ENCODE data around the gene ATP2B2.

Gene ATP2B2

GRCh38 chr3:10341901-10342398 is 163.4 kb downstream of the ATP2B2 start:
- no peak for DNase-seq (ENCODE audit: low spot score)

DNA sequence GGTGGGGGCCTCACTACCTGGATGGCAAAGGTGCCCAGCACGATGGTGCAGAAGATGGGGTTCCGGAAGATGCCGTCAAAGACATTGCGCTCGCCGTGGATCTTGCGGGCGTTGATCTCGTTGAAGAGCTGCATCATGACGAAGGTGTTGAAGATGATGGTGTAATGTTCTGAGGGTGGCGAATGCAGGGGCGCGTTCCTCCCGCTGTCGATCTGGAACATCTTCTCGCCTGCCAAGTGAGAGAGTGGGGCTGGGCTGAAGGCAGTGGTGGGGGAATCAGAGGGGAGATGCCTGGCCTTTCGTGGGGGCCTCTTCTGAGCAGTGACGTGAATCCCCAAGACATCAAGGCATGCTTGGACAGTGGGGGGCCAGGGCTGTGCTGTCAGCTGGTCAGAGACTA is 164.9 kb downstream of the ATP2B2 start:
- DNase-seq (ENCODE audit: low spot score) = no peak

DNA sequence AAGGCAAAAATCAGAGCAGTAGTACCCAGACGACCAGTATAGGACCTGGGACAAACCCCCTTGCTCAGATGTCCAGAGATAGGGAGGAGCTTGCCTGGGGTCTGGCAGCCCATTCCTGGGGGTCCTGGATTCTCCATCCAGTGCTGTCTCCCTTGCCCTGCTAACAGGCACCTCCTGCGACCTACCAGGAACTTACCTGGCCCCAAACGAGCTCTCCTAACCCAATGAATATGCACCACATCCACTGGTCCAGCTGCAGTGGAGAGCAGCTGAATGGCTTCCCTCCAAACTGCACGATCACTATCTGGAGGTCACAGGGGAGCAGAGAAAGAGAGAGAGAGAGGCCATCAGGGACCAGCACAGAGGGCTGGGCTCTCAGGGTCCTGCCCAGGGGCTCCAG is 165.3 kb downstream of the ATP2B2 start:
- no peak for DNase-seq (ENCODE audit: low spot score)

GRCh38 chr3:10339376-10339955 is 165.9 kb downstream of the ATP2B2 start:
- DNase-seq (ENCODE audit: low spot score) = no peak

DNA sequence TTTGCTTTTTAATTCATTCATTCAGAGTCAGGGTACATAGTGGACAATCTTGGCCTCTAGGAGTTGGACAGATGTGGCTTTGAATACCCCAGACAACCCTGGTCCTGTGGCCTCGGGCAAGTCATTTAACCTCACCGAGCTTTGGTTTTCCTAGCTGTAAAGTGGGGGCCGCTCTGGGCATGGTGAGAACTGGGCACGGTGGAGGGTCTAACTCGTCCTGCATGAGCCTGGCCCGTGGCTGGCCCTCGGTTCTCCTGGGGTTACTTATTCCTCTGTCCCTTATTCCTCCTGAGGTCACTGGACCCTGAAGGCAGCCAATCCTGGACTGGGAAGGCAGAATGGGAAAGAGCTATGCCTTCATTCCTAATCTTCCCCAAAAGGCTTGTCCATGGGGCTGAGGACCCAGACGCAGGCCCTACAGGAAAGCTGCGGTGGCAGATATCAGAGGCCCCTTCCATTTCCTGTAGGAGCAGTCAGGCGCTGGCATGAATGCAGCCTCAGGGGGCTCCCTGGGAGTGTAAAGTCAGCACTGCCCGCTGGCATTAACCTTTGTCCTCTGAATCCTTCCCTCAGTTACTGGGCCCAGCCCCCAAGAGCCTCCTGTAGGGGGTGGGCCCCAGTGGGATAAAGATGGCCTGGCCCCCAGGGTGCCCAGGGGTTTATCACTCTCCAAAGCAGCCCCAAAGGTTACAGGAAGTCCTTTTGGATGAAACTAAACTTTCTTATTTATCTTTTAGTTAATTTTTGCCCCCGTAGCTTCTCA is 166.6 kb downstream of the ATP2B2 start:
- DNase-seq (ENCODE audit: low spot score) = no peak

- no peak for DNase-seq (ENCODE audit: low spot score)
Observed at GRCh38 chr3:10338164-10338470, 167.3 kb downstream of the ATP2B2 start.

- DNase-seq (ENCODE audit: low spot score) = no peak
Observed at GRCh38 chr3:10337323-10338163, 167.8 kb downstream of the ATP2B2 start.

DNA sequence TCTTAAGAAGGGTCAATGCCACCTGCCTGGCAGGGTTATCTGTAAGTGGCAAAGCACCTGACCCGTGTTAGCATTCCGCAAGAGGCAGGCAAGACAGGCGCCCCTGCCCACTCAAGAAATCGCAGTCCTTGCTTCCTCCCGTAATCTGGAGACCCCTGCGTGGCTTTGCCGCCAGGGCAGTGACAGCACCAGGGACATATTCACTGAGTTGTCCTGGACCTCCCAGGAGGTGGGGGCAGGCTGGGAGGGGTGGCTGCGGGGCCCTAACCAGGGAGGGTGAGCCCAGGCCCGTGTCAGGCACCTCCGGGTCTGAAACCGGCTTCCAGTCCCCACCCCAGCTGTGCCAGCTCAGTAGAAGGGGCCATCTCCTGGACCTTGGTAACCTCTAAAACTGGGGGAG is 168.6 kb downstream of the ATP2B2 start:
- DNase-seq (ENCODE audit: low spot score) = no peak

GRCh38 chr3:10335871-10336622 is 169.3 kb downstream of the ATP2B2 start:
- DNase-seq (ENCODE audit: low spot score) = no peak

DNA sequence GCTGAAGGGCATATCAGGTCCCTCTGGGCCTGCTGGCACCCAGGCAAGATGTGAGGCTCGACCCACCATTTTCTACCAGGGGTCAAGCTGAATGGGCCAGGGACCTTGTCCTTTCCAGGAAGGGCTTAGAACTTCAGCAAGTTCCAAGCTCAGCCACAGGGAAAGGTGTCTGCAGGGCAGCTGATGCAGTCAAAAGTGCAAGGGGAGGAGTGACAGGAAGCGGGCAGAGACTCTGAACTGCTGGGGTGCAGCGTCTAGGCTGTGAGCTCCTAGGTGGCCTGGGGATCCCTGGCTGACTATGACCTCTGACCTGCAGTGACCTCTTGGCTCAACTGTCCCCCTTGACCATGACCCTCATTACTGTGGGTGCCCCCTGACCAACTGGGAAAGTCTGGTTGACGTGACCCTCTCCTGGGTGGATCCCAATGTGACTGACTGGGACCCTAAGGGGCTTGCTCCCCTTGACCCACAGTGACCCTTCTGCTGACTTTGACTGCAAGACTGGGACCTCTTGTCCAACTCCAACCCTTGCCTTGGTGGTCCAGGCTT is 170.1 kb downstream of the ATP2B2 start:
- no peak for DNase-seq (ENCODE audit: low spot score)

- no peak for DNase-seq (ENCODE audit: low spot score)
Observed at GRCh38 chr3:10334459-10334858, 170.9 kb downstream of the ATP2B2 start.

- DNase-seq (ENCODE audit: low spot score) = no peak
Observed at GRCh38 chr3:10334042-10334441, 171.3 kb downstream of the ATP2B2 start.

DNA sequence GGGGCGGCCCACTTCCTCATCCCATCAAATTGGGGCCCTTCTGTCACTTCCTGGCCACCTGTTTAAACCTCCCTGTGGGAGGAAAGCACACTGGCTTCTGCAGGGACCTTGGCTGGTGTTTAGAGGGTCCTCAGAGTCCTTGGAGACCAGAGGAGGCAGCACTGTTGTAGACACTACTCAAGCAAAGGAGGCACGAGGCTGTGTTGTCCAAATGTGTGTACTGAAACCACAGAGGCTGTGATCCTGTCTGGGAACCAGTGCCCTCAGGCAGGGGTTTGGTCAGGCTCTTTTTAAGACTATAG is 172.1 kb downstream of the ATP2B2 start:
- DNase-seq (ENCODE audit: low spot score) = no peak

DNA sequence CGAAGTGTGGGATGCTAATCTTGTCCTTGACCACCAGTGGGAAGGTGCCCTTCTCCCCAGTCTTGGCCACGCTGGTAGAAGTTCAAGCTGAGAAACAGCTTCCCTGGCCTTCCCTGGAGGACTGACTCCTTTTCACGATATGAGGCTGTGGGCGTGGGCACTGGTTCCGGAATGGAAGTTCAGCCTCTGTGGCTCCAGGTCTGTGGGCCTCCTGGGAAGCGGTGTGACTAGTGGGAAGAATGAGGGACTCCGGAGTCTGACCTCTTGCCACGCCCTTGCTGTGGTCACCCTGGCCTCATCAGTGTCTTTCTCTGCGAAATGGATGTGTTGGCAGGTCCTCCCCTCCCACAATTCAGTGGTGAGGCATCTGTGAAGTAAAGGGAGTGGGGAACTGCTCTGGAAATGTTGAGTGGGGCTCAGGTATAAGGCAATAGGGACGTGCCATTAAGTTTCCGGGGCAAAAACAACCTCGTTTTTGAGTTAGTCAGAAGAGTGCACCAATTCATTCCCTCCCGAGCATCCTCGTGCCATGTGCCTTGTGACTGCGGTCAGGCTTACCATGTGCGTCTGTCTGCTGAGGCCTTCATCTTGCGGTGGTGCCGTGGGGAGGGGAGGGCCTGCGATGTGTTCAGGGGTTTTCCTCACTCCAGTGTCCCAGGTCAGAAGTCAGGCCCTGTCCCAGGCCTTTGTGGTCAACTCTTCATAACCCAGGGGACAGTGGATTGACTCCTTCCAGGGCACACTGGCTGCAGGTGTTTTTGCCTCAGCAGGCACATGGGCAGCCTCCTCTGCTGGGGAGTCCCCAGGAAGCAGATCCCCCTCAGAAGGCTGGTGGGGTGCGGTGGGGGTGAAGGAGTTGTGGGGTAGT is 172.7 kb downstream of the ATP2B2 start:
- DNase-seq (ENCODE audit: low spot score) = no peak

- DNase-seq (ENCODE audit: low spot score) = no peak
Observed at GRCh38 chr3:10331320-10331719, 174.1 kb downstream of the ATP2B2 start.

DNA sequence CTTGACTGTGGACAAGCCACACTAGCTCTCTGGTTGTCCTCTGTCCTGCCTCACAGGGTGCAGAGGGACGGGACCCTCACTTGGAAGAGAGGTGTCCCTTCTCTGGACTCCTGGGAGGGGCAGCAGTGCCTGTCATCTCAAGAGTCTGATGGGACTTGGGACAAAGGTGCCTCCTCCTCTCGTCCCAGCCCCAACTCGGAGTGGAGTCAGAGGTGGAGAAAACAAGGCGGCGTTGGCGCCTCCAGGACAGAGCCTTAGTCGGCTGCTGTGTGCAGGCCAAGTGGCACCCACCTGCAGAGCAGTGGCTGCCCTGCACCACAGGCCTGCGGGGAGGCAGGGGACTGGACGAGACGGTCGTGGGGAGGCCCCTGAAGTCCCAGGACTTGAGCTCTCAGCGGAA is 175.1 kb downstream of the ATP2B2 start:
- no peak for DNase-seq (ENCODE audit: low spot score)

DNA sequence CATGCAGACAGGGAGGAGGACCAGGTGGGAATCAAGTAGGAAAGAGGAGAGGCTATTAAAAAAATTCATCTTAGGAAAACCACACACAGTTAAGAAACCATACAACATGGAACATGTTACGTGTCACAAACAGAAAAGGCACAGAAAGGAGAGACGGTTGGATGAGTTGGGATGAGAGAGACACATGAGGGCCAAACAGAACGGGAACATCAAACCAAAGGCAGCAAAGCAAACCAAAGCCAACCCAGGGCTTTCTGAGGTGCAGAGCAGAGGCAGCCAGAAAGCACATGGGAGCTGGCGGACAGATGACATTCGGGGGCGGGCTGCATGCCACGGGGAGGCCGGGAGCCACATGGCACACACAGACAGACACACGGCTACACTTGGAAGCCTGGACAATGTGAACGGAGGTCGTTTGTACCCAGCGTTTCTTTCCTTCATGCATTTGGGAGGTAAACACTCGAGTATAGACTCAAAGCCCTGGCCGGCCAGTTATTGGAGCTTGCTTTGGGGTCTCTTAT is 175.8 kb downstream of the ATP2B2 start:
- no peak for DNase-seq (ENCODE audit: low spot score)

- no peak for DNase-seq (ENCODE audit: low spot score)
Observed at GRCh38 chr3:10328460-10329071, 176.8 kb downstream of the ATP2B2 start.

DNA sequence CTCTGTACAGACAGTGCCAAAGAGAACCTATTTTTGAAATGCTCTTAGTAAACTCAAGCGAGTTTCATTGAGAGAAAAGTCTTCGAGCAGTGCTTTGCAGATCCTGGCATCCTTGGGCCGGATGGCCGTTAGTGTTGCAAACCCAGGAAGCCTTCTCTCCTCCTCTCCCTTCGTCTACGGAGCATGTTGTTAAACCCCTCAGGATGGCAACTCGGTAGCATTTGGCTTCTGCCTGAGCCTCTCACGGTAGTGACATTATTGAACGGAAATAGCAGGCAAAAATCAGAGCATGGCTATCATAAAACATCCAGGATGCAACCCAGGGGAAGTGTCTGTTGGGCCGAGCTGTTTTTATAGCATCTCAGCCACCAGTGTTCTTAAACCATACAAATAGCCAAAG is 177.8 kb downstream of the ATP2B2 start:
- DNase-seq (ENCODE audit: low spot score) = no peak

DNA sequence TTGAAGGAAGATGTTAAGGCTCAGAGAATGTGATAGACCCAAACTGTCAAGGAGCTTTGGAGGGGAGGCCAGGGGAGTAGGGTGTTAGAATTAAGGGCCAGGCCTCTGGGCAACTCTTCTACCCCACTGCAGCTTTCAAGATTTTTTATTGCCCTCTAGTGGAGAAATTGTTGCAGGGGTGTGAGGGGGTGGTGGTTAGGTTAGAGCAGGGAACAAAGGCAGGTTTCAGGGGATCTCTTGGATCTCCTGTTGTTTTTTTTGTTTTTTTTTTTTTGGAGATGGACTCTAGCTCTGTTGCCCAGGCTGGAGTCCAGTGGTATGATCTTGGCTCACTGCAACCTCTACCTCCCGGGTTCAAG is 183.1 kb downstream of the ATP2B2 start:
- DNase-seq (ENCODE audit: low spot score) = peak; percentile 70

Data from D341Med (cell line).